ENCODE results near the gene SCRT2. TPM values are rescaled to one million over a fixed set of nuclear protein-coding genes. Genes with fewer than 3 reads are reported as not detected.

SCRT2 gene
- total RNA-seq, 1 experiment from 2014 or later = not detected

DNA sequence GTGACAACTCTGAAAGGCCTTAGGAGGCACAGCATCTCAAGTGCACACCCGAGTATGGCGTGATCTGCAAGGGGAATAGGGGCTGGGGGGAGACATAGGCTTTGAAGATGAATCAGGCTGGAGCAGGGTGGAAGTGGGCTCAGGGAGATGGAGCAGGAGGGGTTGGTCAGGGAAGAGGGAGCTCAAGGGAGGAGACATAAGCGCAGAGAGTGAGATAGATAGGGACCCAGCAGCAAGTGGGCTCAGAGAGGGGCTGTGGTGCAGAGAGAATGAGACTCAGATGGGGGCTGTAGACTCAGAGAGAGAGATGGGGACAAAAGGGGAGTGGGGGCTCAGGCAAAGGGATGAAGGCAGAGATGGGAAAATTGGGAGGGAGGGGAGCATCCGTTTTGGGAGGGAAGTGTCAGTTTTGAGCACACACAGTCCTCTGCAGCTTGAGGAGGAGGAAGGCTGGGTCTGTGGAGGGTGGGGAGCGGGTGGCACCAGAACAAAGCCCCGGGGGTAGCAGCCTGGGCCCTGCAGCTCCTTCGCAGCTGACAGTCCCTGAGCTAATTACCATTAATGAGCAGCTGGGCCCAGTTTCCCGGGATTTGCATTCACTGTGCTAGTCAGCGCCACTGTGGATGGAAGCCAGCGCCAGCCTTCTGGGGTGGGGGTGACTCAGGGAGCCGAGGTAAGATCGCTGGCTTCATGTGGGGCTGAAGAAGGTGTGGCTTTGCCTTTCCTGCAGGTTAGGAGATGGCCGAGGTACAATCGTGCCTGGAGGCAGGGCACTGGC lies 41.3 kb downstream of the SCRT2 start:
- DNase-seq (ENCODE audit: low read depth) = no peak

DNA sequence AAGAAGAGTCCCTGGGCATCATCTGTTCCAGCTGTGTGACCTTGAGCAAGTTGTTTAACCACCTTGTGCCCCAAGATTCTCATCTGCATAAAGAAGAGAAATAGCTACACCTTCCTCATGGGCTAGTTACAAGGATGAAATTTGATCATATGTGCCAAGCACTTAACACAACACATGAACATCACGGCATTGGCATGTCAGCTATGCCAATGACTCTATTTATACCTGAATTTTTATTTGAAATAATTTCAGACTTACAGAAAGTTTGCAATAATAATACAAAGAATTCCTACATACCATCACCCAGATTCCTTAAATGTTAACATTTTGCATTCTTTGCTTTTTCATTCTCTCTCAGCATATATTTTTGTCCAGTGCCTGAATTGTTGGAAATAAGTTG lies 44.5 kb downstream of the SCRT2 start:
- no peak for DNase-seq (ENCODE audit: low read depth)

DNA sequence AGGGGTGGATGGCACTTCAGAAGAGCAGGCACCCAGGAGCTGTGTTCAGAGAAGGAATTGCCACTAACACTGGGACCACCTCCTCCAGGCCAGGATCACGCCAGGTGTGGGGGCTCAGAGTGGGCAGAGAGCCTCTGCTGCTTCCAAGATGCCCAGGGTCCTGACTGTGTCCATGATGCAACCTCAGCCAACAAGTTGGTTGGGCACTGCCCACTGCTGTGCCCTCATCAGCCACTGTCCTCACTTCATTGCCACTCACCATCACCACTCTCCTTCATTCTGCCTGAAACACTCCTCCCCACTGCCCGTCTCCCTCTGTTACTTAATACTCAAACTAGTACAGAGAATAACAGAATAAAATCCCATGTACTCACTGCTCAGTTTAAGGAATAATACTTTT lies 49.0 kb downstream of the SCRT2 start:
- no peak for DNase-seq (ENCODE audit: low read depth)

DNA sequence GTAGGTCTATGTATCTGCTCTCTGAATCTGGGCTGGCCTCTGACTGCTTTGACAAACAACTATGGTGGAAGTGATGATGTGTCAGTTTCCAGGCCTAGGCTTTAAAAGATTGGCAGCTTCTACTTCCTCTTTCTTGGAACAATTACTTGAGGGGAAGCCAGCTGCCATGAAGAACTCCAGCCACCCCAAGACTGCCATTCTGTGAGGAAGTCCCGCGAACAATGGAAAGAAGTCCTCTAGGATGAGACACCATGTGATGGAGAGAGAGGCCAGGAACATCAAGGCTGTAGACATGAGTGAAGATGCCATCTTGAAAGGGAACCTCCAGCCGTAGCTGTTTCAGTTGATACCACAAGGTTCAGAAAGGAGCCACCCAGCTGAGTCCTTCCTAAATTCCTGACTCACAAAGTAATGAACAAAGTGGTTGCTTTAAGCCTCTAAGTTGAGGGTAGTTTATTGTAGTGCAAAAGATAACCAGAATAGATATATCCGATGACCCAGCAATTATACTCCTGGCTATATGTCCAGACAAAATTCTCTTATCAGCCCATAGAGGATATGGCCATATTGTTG lies 50.2 kb downstream of the SCRT2 start:
- DNase-seq (ENCODE audit: low read depth) = no peak

DNA sequence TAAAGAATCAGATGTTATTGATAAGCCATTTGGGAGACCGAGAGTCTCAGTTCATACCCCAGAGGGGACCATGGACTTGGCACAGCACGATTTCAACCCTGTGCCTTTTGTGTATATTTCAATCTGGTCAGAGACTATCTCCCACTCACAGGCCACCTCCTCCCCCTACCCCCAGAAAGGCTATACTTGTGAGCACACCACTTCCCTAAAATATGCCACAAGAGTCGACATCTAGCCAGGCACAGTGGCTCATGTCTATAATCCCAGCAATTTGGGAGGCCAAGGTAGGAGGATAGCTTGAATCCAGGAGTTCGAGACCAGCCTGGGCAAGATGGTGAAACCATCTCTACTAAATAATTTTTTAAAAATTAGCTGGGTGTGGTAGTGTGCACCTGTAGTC lies 51.9 kb downstream of the SCRT2 start:
- no peak for DNase-seq (ENCODE audit: low read depth)

DNA sequence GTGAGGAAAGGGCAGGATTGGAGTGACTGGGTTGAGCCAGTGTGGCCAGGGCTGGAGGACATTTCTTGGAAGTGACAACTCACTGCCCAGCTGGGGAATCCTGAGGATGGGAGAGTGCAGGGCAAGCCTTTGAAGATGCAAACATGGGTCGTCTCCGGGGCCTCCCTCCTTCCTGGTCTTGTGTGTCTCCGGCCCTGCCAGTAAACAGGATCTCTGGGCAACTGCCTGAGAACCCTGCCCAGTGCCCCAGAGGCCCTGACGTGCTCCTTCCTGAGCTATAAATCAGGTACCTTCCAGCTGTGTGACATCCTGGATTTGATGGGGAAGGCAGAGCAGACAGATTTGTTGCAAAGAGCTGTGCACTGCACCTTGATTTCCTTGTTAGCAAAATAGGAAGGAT lies 52.6 kb downstream of the SCRT2 start:
- no peak for DNase-seq (ENCODE audit: low read depth)

DNA sequence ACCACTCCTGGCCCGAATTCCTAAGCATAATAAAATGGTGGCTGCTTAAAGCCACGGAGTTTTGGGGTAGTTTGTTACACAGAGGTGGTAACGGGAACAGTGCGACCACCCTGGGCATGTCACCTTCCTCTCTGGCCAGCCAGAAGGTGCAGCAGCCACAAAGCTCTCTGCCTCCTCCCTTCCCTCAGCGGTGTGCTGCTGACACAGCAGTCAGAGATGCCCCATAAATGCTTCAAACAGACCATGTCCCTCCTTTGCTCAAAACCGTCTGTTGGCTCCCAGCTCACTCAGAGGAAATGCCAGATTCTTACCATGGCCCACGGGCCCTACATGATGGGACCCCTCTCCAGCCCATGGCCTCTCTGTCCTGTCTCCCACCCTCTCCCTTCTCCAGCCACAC lies 53.4 kb downstream of the SCRT2 start:
- no peak for DNase-seq (ENCODE audit: low read depth)

DNA sequence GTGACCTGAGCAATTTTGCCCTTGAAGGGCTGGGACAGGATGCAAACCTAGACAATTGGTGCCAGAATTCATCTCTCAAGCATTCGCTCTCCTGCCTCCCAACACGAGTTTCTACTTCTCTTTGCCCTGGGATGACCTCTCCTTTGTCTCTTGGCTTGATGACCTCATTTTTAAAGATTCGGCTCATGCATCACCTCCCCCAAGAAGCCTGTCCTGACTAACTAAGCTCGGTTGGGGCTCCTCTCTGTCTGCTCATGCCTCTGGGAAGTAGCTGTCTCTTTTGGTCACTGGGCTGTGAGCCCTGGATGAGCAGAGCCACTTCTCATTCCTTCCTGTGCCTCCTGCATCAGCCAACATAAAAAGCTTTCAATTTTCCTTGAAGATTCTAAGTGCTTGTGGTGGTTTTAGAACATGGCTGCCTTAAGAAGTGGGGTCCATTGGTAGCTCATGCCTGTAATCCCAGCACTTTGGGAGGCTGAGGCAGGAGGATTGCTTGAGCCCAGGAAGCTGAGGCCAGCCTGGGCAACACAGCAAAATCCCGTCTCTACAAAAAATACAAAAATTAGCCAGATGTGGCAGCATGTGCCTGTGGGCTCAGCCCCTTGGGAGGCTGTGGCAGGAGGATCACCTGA lies 54.4 kb downstream of the SCRT2 start:
- DNase-seq (ENCODE audit: low read depth) = peak; percentile 9

DNA sequence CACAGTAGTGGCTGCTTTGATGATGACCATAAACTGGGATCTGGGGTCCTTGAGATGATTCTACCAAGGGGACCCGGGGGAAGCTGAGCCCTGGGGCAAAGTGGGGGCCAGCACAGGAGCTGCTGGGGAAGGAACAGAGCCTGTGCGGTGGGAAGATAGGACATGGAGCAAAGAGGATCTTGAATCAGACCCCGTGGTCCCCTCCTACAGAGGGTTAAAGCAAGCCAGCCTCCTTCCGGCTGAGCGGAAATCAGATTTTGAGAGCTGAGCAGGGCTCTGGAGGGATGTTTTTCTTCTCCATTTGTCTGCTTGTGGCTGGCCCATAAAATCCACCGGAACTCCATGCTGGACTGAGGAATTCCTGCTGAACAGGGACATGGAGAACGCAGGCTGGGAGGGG lies 55.4 kb downstream of the SCRT2 start:
- no peak for DNase-seq (ENCODE audit: low read depth)

DNA sequence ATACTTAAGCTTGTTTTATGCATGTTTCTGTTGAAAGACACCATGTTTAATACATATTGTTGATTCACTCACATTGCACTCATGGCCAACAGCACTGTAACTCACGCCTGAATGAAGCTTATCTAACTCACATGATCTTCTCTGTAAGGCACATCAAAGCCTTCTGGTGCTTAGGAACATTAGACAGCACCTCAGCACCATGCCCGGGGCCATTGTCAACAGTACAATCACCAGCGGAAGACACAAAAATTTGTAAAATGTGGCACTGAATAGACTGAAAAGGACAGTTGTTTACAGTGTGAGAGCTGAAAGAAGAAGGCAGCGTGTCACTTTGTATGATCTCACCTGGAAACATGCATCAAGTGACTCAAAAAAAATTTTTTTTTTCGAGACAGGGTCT lies 56.6 kb downstream of the SCRT2 start:
- DNase-seq (ENCODE audit: low read depth) = no peak

DNA sequence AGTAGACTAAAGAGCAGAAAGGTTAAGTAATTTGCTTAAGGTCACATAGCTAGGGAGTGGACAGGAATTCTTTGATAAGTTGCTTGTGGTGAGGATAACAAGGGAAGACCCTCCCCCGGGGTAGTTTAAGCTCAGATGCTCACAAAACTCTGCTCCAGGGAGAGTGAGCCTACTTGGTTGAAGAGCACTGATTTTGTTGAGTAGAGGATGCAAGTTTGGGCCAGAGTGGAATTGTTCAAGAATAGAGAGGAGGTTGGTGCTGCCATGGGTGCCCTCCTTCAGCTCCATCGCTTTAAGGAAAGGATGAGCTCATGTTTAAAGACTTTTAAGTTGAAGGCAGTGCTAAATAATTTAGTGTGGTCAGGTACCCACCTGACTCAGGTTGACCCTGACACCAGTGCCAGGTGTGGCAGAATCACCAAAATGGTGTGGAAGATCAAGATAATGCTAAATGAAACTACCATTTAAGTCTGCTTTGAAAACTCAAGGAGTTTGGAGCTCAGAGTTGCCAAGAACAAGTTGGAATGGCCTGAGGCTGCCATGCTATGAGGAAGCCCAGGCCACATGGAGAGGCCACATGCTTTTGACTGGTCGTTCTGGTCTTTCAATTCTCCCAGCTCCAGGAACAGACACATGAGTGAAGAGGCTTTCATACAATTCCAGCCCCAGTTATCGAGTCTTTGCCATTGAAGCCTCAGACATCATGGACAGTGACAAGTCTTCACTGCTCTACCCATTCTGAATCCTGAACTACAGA lies 57.5 kb downstream of the SCRT2 start:
- DNase-seq (ENCODE audit: low read depth) = no peak

DNA sequence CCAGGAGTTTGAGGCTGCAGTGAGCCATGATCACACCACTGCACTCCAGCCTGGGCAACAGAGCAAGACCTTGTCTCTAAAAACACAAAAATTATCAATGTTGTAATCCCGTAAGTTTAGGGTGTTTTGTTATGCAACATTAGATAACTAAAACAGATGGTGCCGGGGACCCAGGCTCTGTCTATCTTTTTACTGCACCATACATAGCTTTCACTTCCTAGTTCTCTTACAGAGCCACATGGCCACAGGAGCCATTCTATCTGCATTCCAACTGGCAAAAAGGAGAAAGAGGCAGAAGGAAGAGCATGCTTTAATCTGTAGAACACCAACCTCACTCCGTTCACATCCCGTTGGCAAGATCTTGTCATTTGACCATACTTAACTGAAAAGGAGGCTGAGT lies 60.1 kb downstream of the SCRT2 start:
- DNase-seq (ENCODE audit: low read depth) = no peak

DNA sequence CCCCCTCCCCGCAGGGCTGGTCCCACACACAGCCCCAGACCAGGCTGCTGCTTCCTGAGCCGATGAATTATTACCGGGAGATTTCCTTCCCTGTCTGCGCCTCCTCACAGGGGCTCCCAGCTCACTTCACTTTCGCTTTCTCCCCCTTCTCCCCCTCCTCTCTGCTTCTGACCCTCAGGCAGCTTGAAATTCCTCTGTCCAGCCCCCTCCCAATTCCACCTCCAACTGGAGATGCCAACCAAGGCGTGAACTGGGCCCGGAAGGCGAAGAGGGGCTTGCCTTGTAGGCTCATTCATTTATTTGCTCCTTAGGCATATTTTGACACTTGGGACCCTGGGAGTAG lies 63.8 kb downstream of the SCRT2 start:
- no peak for DNase-seq (ENCODE audit: low read depth)

Other genes with a start within 250 kb of the SCRT2 start
- 30.0 and 34.6 TPM in 2 replicates for gene TBC1D20, start 213.3 kb downstream of the SCRT2 start, total RNA-seq (2014; rRNA removed)
- 116 and 137 TPM in 2 replicates for gene CSNK2A1, start 132.0 kb downstream of the SCRT2 start, total RNA-seq (2014; rRNA removed)
- gene TCF15, start 65.5 kb downstream of the SCRT2 start, total RNA-seq (2014; rRNA removed) = not detected in 2 replicates
- 54.3 and 57.6 TPM in 2 replicates for gene SRXN1, start 22.6 kb downstream of the SCRT2 start, total RNA-seq (2014; rRNA removed)
- gene SLC52A3, start 92.7 kb upstream of the SCRT2 start, total RNA-seq (2014; rRNA removed) = not detected in 2 replicates
- 7.6 and 8.8 TPM in 2 replicates for gene FAM110A, start 157.9 kb upstream of the SCRT2 start, total RNA-seq (2014; rRNA removed)
- not detected in 2 replicates for gene ANGPT4, start 240.5 kb upstream of the SCRT2 start, total RNA-seq (2014; rRNA removed)